Stimulated activated CD8-positive, alpha-beta memory T cell treated with anti-CD3 and anti-CD28 coated beads, Interleukin-15, amount 100 ng/mL, for 4 hours (primary cell): ENCODE measurements around the gene UST.

Experiments
- DNase-seq, 2 donors: peaks; one replicate each; pipeline ENCODE4 v3.0.0-alpha.2; 2020; ENCODE audit warnings: low read depth in 2 of 2

Gene UST

DNA sequence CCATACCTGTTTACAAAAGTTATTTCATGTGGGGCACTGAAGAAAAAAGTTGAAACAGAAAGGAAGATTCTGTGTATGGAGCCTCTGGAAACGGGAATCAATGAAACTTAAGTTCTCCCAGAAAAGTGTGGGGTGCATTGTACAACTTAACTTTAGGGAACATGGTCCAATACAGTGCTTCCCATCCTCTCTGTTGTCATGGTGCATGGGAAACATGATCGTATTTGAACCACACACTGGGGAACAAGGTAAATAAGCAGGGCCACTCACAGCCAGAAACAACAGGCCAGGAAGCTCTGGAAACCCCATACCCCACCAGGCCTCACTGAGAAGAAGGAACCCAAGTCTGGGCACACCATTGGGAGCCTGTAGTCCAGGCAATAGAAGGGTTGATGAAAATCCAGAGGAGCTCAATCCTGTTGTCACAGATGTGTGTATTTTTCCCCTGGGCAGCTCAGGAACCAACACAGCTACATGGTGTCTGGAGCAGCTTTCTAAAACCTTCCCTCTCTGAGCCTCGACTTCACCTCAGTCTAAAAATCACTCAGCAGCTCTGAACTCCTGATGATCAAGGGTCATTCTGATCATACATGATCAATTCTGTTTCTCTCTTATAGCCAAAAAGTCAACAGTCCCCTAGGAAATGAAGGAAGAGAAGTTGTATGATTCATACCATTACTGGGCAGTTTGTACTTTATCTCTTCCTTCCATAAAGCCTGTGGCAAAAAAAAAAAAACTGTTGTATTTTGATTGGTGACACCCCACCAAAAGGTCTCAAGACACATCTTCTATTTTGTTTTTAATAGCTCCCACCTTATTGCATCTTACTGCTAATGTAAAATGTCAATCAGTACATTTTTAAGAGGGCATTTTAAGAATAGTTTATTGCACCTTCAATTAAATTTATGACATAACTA lies 372.2 kb downstream of the UST start:
- no peak for DNase-seq

DNA sequence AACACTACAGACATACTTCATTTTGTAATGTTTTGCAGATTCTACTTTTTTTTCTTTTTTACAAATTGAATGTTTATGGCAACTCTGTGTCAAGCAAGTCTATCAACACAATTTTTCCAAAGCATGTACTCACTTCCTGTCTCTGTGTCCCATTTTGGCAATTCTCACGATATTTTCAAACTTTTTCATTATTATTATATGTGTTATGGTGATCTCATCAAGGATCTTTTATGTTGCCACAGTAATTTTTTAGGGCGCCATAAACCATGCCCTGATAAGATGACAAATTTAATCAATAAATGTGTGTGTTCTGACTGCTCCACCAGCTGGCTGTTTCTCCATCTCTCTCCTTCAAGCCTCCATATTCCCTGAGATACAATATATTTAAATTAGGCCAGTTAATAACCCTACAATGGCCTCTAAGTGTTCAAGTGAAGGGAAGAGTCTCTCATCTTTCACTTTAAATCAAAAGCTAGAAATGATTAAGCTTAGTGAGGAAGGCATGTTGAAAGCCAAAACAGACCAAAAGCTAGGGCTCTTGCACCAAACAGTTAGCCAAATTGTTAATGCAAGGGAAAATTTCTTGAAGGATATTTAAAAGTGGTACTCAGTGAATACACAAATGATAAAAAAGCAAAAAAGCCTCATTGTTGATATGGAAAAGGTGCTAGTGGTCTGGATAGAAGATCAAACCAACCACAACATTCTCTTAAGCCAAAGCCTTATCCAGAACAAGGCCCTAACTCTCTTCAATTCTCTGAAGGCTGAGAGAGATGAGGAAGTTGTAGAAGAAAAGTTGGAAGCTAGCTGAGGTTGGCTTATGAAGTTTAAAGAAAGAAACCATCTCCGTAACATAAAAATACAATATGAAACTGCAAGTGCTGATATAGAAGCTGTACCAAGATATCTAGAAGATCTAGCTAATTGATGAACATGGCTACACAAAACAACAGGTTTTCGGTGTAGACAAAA lies 376.3 kb downstream of the UST start:
- no peak for DNase-seq

DNA sequence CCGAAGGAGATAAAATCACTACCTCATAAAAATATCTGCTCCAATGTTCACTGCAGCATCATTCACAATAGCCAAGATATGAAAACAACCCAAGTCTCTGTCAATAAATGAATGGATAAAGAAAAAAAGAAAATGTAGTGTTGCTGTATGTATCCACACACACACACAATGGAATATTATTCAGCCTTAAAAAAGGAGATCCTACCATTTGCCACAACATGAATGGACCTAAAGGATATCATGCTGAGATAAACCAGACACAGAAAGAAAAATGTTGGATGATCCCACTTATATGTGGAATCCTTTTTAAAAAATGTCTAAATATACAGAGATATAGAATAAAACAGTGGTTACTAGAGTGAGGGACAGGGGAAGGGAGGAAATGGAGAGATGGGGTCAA lies 378.5 kb downstream of the UST start:
- DNase-seq, result no peak
